Measurements from ENCODE around the gene PARM1. TPM values are rescaled to one million over a fixed set of nuclear protein-coding genes. Genes with fewer than 3 reads are reported as not detected.

The PARM1 gene
- total RNA-seq, 1 donor from 2014 or later, result 6.4 TPM

DNA sequence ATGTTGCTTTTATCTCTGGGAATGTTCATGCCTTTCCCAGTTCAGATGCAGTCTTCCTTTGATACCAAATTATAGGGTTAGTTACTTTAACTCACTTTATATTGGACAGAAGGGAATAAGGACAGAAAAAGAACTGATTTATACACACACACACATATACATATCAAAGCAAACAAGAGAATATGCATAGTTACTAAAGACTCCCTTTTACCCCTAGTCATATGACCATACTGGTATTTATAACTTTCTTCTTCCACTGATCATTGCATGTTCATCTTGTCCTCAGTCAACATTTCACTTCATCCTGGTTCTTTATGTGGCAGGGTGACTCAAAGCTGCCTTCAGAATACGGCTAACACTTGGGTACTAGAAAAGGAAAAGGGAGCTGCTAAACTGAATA is 120.4 kb downstream of the PARM1 start:
- Mint-ChIP-seq H3K4me1 (ENCODE audit: low read depth) (peaks cover 7% of the 10 kb centered on the region), H3K27me3 (no peaks in the 10 kb centered on the region), H3K27ac (no peak overlapping the region), H3K9me3 (ENCODE audit: low read depth) (no peaks in the 10 kb centered on the region), H3K4me3 (ENCODE audit: low read depth) (no peak overlapping the region), H3K36me3 (ENCODE audit: insufficient read depth) (no peaks in the 10 kb centered on the region)
- TF ChIP-seq, protein P1, sequence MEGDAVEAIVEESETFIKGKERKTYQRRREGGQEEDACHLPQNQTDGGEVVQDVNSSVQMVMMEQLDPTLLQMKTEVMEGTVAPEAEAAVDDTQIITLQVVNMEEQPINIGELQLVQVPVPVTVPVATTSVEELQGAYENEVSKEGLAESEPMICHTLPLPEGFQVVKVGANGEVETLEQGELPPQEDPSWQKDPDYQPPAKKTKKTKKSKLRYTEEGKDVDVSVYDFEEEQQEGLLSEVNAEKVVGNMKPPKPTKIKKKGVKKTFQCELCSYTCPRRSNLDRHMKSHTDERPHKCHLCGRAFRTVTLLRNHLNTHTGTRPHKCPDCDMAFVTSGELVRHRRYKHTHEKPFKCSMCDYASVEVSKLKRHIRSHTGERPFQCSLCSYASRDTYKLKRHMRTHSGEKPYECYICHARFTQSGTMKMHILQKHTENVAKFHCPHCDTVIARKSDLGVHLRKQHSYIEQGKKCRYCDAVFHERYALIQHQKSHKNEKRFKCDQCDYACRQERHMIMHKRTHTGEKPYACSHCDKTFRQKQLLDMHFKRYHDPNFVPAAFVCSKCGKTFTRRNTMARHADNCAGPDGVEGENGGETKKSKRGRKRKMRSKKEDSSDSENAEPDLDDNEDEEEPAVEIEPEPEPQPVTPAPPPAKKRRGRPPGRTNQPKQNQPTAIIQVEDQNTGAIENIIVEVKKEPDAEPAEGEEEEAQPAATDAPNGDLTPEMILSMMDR (IDR thresholded peaks at IDR 0.05; ENCODE audit: unreplicated experiment), result no peak
- no peak for DNase-seq (ENCODE audit: low spot score, unreplicated experiment)

DNA sequence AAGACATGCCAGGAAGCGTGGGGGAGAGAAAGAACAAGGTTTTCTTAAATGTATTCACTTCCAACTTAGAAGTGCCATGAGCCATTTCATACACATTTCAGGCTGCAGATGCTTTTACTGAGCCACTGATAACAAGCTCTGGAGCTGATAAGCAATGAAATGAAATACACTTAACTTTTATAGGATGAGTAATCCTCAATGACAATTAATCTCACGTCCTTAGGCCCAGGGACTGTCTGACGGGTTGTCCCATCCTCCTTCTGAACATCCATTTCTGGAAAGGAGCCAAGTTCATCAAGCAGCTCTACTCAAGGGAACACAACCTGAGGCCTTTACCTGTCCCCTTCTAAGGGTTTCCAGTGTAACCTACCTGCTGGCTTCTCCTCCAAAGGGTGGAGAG is 121.2 kb downstream of the PARM1 start:
- Mint-ChIP-seq H3K9me3 (ENCODE audit: low read depth) (no peaks in the 10 kb centered on the region), H3K27ac (no peak overlapping the region), H3K4me3 (ENCODE audit: low read depth) (no peak overlapping the region), H3K36me3 (ENCODE audit: insufficient read depth) (no peaks in the 10 kb centered on the region), H3K4me1 (ENCODE audit: low read depth) (peaks cover 7% of the 10 kb centered on the region), H3K27me3 (no peaks in the 10 kb centered on the region)
- TF ChIP-seq, protein P1 (IDR thresholded peaks at IDR 0.05; ENCODE audit: unreplicated experiment), result no peak
- DNase-seq (ENCODE audit: low spot score, unreplicated experiment), result no peak

GRCh38 chr4:75056277-75056676 is 123.4 kb downstream of the PARM1 start:
- no peaks in the 10 kb centered on the region for H3K27me3 Mint-ChIP-seq
- no peak overlapping the region for H3K4me3 Mint-ChIP-seq (ENCODE audit: low read depth)
- no peak overlapping the region for H3K27ac Mint-ChIP-seq
- no peaks in the 10 kb centered on the region for H3K9me3 Mint-ChIP-seq (ENCODE audit: low read depth)
- TF ChIP-seq, protein P1 (IDR thresholded peaks at IDR 0.05; ENCODE audit: unreplicated experiment), result no peak
- no peak for DNase-seq (ENCODE audit: low spot score, unreplicated experiment)
- H3K4me1 Mint-ChIP-seq (ENCODE audit: low read depth), result peaks cover 7% of the 10 kb centered on the region
- H3K36me3 Mint-ChIP-seq (ENCODE audit: insufficient read depth), result no peaks in the 10 kb centered on the region

GRCh38 chr4:75057369-75057768 is 124.5 kb downstream of the PARM1 start:
- no peak for DNase-seq (ENCODE audit: low spot score, unreplicated experiment)
- no peaks in the 10 kb centered on the region for H3K36me3 Mint-ChIP-seq (ENCODE audit: insufficient read depth)
- H3K4me1 Mint-ChIP-seq (ENCODE audit: low read depth), result peaks cover 7% of the 10 kb centered on the region
- H3K27me3 Mint-ChIP-seq, result no peaks in the 10 kb centered on the region
- no peaks in the 10 kb centered on the region for H3K9me3 Mint-ChIP-seq (ENCODE audit: low read depth)
- H3K4me3 Mint-ChIP-seq (ENCODE audit: low read depth), result no peak overlapping the region
- TF ChIP-seq, protein P1 (IDR thresholded peaks at IDR 0.05; ENCODE audit: unreplicated experiment), result no peak
- H3K27ac Mint-ChIP-seq, result no peak overlapping the region

DNA sequence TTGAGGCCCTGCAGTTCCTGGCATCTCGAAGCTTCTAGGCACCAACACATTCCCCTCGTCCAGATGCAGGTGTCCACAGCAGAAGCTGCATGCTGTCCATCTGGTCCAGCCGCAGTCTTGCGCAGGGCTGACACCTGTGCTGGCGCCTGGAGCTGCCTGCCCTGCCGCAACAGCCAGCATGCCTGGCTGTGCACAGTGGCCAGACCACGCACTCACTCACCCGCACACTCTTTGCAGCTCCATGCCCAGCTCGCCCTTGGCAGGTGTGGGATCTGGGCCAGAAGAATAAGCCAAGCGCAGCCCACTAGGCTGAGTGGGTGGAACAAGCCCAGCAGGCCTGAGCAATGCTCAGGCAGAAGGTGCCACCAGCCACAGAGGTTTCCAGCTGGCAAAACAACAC is 125.6 kb downstream of the PARM1 start:
- Mint-ChIP-seq H3K27ac (no peak overlapping the region), H3K9me3 (ENCODE audit: low read depth) (no peaks in the 10 kb centered on the region), H3K4me3 (ENCODE audit: low read depth) (no peak overlapping the region), H3K27me3 (no peaks in the 10 kb centered on the region), H3K36me3 (ENCODE audit: insufficient read depth) (no peaks in the 10 kb centered on the region), H3K4me1 (ENCODE audit: low read depth) (peaks cover 7% of the 10 kb centered on the region)
- TF ChIP-seq, protein P1 (IDR thresholded peaks at IDR 0.05; ENCODE audit: unreplicated experiment), result no peak
- DNase-seq (ENCODE audit: low spot score, unreplicated experiment), result no peak
